ENCODE measurements around the gene NFIB. TPM values are rescaled to one million over a fixed set of nuclear protein-coding genes. Genes with fewer than 3 reads are reported as not detected.

Gene NFIB
- total RNA-seq, 1 experiment from 2014 or later, result 12.5 TPM

GRCh38 chr9:14245901-14246525 lies 67.9 kb downstream of the NFIB start:
- DNase-seq (ENCODE audit: low spot score) (no peak), ATAC-seq (peak; percentile 88)
- peaks cover 50% of the 10 kb centered on the region for H3K4me1 Mint-ChIP-seq
- no peak overlapping the region for H3K4me3 Mint-ChIP-seq
- no peak overlapping the region for H3K27ac Mint-ChIP-seq
- H3K9me3 Mint-ChIP-seq, result no peaks in the 10 kb centered on the region
- POLR2A ChIA-PET, result no interaction called here
- no peaks in the 10 kb centered on the region for H3K27me3 Mint-ChIP-seq (ENCODE audit: low read depth)
- CTCF ChIA-PET, result interaction anchor here (0.6 to 1.0 kb wide), 2 partner anchors 11 to 45 kb away, joined by 3 read pairs; no protein-coding TSS in a partner anchor
- H3K36me3 Mint-ChIP-seq, result no peaks in the 10 kb centered on the region
- TF ChIP-seq, protein P1, sequence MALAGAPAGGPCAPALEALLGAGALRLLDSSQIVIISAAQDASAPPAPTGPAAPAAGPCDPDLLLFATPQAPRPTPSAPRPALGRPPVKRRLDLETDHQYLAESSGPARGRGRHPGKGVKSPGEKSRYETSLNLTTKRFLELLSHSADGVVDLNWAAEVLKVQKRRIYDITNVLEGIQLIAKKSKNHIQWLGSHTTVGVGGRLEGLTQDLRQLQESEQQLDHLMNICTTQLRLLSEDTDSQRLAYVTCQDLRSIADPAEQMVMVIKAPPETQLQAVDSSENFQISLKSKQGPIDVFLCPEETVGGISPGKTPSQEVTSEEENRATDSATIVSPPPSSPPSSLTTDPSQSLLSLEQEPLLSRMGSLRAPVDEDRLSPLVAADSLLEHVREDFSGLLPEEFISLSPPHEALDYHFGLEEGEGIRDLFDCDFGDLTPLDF (CRISPR knock-in tag; IDR thresholded peaks at IDR 0.05), result no peak

DNA sequence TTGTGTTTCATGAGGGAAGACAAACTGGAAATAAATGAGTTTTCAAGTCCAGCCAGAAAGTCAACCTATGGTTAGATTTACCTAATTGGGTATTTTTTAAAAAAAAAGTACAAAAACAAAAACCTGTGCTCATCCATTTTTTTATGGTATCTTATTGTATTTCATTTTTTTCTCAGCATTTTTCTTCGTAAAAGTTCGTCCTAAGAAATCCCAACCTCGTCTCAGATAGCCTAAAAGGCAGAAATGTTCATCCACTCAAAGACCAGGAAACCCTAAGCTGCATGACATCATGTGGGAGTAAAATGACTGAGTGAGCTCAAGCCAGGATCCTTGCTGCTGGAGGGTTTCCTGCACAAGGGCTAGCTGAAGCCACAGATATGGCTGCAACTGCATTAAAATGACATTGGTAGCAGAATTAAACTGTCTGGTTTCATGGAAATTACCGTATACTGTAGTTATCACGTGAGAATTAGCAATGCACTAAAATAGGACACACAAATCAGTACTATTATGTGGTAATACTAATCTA lies 70.4 kb downstream of the NFIB start:
- Mint-ChIP-seq H3K36me3 (no peaks in the 10 kb centered on the region), H3K27me3 (ENCODE audit: low read depth) (no peaks in the 10 kb centered on the region), H3K9me3 (no peaks in the 10 kb centered on the region), H3K27ac (0 out of 2 replicates have a peak overlapping the region, but pooled peaks have one; percentile 31), H3K4me1 (peaks cover 59% of the 10 kb centered on the region), H3K4me3 (no peak overlapping the region)
- TF ChIP-seq NR1H2 (CRISPR knock-in tag; IDR thresholded peaks at IDR 0.05) (no peak), CREB1 (CRISPR knock-in tag; IDR thresholded peaks at IDR 0.05) (no peak), STAT6 (CRISPR knock-in tag; conservative IDR thresholded peaks at IDR 0.05; ENCODE audit: low read depth) (no peak), ZNF416 (CRISPR knock-in tag; IDR thresholded peaks at IDR 0.05) (no peak), ETV6 (CRISPR knock-in tag; IDR thresholded peaks at IDR 0.05) (no peak), OVOL2 (CRISPR knock-in tag; IDR thresholded peaks at IDR 0.05; ENCODE audit: borderline replicate concordance) (no peak), HMGA2 (CRISPR knock-in tag; IDR thresholded peaks at IDR 0.05) (no peak)
- TF ChIP-seq, protein P1 (CRISPR knock-in tag; IDR thresholded peaks at IDR 0.05), result no peak
- ChIA-PET CTCF (no interaction called here), POLR2A (no interaction called here)
- ATAC-seq (no peak), DNase-seq (ENCODE audit: low spot score) (no peak)

DNA sequence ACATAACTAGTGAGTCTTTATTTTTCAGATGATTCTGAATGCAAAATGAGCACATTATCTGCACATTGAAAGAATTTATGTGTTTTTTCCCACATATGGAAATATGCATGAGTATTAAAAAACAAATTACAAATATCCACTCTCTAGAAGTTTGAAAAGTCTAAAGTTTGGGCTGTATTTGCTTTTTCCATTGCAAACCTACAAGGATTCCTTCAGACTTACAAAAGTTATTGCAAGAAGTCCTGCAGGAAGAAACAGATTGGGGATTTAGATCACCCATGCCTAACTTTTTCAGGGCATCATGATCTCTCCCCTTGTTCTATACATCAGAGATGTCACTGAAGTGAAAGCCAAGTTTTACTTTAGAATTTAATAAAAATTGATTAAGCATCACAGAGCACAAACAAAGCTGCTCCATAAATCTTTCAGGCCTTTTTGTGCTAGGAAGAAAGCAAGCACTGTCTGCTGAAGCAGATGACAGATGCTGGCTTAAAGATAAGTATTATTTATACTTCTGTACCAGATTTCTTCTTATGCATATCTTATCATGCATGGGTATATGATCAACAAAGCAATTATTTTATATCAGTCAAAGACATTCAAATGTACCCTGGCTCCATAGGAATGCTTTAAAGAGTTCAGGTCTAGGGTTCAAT lies 71.7 kb downstream of the NFIB start:
- POLR2A ChIA-PET, result no interaction called here
- CTCF ChIA-PET, result no interaction called here
- Mint-ChIP-seq H3K9me3 (no peaks in the 10 kb centered on the region), H3K4me3 (no peak overlapping the region), H3K4me1 (peaks cover 70% of the 10 kb centered on the region), H3K27ac (no peak overlapping the region), H3K36me3 (no peaks in the 10 kb centered on the region), H3K27me3 (ENCODE audit: low read depth) (no peaks in the 10 kb centered on the region)
- DNase-seq (ENCODE audit: low spot score) (no peak), ATAC-seq (no peak)
- TF ChIP-seq NFATC4 (CRISPR knock-in tag; IDR thresholded peaks at IDR 0.05) (no peak), NR3C1 (CRISPR knock-in tag; conservative IDR thresholded peaks at IDR 0.05; ENCODE audit: low read depth) (no peak), ATF3 (CRISPR knock-in tag; conservative IDR thresholded peaks at IDR 0.05) (no peak), PRDM15 (CRISPR knock-in tag; IDR thresholded peaks at IDR 0.05) (no peak)
- TF ChIP-seq, protein P2, sequence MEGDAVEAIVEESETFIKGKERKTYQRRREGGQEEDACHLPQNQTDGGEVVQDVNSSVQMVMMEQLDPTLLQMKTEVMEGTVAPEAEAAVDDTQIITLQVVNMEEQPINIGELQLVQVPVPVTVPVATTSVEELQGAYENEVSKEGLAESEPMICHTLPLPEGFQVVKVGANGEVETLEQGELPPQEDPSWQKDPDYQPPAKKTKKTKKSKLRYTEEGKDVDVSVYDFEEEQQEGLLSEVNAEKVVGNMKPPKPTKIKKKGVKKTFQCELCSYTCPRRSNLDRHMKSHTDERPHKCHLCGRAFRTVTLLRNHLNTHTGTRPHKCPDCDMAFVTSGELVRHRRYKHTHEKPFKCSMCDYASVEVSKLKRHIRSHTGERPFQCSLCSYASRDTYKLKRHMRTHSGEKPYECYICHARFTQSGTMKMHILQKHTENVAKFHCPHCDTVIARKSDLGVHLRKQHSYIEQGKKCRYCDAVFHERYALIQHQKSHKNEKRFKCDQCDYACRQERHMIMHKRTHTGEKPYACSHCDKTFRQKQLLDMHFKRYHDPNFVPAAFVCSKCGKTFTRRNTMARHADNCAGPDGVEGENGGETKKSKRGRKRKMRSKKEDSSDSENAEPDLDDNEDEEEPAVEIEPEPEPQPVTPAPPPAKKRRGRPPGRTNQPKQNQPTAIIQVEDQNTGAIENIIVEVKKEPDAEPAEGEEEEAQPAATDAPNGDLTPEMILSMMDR (IDR thresholded peaks at IDR 0.05), result no peak
